Right renal pelvis (tissue), 4 donors: ENCODE data around the gene CMTM8. TPM values are rescaled to one million over a fixed set of nuclear protein-coding genes. Genes with fewer than 3 reads are reported as not detected.

Experiments
- DNase-seq, 4 donors: peaks; one replicate each; pipeline ENCODE4 v3.0.0-alpha.2; 2013; ENCODE audit warnings: low read depth in 4 of 4, low spot score in 3 of 4, missing footprints in 1 of 4
- polyA plus RNA-seq, 4 donors: library from polyadenylated mRNA; unstranded; fragments of 120-200 nt; gene quantifications; one replicate each; pipeline ENCODE4 v1.2.1, GENCODE V29; 2013; ENCODE audit not compliant: insufficient read length in 4 of 4

CMTM8 gene
- polyA plus RNA-seq, 4 donors, result 12.7 to 13.8 (median 13.3) TPM

DNA sequence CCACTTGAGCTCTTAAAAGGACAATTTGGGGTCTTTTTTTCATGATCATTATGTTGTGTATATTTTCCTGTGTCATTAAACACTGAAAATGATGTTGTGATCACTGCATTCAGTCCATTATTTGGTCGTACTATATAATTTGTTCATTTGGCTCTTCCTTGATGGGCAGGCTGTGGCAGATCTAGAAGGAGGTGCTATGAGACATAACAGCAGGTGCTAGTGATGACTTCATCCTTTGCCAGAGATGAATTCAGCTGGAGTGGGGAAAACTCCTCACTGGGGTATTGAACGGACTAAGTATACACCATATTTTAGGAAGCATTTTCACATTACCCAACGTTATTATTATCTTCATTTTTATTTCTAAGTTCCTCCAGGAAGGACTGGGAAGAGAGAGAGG, 165.2 kb downstream of the CMTM8 start:
- no peak for DNase-seq

DNA sequence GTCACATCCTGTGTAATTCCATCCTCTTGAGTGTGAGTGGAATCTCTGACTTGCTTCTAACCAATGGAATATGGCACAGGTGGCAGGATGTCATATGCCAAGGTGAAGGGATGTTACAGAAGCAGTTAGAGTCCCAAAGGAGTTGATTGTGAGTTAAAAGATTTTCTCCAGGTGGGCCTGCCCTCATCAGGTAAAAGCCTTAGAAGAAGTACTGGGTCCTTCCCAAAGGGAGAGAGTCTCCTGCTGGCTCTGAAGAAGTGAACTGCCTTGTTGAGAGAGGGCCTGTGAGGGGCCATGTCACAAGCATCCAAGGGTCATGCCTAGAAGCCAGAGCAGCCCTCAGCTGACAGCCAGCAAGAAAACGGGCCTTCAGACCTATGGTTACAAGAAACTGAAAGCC, 166.2 kb downstream of the CMTM8 start:
- no peak for DNase-seq

DNA sequence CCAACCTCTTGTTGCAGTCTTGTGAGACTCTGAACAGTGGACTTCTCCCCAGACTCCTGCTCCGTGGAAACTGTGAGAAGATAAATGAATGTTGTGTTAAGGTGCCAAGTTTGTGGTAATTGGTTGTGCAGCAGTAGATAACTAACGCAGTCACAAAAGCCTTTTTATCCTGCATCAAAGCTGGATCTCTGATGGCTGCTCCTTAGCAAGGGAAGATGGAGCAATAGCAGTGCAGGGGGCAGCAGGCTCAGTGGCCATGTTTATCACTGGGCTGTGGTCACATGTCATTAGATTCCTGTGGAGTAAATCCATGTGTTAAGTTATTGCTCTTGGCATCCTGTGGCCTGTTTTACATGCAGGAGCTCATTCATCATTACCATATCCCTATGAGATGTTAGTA, 166.7 kb downstream of the CMTM8 start:
- no peak for DNase-seq

DNA sequence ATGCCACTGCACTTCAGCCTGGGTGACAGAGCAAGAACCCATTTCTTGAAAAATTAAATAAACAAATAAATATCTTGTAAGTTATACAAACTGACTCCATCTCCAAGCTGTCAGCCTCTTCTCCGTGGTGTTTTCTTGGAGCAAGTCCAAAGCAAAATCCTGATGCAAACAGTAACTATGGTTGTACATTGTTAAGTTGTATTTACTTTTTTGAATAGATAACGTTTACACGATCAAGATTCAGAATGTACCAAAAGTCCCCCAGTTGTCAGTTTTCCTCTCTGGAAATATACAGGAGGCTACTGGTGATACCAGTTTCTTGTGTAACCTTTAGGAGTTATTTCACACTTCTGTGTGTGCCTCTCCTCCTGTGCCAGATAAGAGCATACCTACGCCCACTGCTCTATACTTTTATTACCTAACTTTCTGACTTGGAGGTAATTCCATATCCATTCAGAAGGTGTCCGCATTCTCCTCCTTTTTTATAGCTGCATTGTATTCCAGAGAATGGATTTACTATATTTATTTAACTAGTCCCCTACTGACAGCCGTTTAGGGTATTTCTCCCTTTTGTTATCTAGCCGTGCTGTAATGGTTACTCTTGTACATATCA, 167.3 kb downstream of the CMTM8 start:
- no peak for DNase-seq

DNA sequence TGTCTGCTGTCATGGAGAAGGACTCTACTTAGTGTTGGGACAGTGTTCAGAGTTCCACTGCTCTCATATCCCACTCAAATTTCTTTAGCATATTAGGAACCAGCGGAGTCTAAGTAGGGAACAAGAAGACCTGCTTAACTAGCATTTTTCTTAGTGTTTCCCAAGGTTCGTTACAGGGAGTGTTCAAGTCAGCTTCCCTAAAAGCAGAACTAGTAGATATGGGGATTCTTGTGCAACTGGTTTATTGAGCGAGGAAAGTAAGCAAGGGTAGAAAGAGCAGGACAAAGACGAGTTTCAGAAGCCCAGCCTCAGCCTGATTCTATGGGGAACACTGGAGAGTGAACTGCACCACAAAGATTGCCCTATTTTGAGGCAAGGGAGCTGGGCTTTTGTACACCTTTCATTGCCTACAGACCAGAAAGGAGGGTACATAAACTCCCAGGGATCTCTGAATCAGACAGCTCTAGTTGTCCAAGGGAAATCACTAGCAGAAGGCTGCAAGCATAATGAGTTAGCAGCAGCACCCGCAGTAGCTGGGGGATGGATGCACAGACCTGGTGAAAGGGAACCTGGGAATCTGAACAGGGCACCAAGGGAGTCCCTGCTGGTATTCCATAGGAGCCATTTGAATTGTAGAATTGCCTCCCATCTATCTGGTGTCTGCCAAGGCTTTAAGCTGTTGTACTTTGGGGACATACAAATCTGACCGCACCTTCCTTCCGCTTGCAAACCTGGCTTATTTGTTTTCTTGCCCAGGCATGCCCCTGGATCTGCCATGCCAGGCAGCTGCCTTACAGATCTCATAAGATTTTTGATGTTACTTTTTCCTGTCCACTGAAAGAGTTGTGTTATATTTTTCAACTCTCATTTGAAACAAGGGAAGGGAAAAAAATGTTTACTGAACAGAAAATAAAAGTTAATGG, 168.3 kb downstream of the CMTM8 start:
- DNase-seq, result no peak

DNA sequence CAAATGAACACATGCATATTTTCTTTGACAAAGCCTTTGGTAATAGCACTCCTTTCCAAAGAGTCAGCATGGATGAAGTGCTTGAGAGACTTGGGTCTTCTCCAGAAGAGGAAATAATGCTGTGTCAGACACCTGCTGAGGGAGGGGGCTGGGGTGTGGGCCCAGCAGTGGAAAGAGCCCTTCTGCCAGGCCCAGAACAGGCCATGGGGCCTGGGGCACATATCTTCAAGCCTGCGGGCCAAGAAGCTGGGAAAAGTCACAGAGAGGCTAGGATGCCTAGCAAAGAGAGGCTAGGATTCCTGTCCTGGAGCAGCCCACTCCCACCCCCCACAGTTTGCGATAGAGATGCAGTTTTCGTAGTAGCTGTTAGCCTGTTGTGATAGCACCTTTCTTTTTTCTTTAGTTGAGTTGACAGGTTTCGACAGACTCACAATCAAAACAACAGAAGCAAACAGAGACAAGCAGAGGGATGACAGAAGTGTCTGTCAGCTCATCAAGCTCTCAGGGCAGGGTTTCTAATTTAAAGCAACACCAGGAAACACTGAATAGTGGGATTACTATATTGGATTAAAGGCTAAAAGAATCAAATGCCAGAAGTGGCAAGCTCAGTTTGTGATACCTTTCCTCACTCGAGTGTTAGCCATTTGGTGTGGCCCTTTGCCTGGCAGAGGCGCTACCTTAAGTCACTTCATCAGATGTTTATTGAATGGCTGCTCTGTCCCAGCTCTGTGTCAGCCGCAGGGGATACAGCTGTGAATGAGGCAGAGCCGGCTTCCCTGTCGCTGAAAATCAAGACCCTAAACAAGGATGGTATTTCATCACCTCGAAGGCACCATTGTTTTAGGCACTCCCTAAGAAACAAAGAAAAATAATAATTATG, 172.1 kb downstream of the CMTM8 start:
- DNase-seq, result no peak

DNA sequence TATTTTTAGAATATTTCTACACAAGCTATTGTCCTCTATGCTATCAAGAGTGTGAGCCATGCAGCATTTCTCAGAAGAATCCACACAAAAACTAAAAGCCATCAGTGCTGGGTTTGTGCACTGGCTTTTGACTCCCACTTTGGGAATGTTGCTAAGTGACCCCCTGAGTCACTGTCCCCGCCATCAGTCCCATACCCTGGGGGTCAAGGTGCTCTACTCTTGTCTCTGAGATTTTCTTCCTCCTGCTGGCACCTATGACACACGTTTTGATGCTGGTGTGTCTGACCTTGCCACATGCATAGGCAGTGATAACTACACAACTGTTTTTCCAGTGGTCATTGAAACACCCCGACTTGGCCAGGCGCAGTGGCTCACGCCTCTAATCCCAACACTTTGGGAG, 173.0 kb downstream of the CMTM8 start:
- no peak for DNase-seq

DNA sequence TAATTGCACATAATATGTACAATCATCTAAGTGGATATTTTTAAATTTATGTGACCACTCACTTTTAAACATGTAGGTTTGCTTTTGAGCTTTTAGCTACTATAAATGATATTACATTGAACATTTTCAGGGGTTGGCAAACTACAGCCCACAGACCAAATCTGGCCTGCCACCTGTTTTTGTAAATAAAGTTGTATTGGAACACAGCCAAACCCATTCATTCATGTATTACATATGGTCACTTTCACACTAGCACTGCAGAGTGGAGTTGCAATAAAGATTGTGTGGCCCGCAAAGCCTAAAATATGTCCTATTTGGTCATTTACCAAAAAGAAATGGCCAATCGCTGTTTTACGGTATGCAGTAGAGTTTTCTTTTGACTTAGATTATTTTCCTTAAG, 174.4 kb downstream of the CMTM8 start:
- DNase-seq, result no peak

DNA sequence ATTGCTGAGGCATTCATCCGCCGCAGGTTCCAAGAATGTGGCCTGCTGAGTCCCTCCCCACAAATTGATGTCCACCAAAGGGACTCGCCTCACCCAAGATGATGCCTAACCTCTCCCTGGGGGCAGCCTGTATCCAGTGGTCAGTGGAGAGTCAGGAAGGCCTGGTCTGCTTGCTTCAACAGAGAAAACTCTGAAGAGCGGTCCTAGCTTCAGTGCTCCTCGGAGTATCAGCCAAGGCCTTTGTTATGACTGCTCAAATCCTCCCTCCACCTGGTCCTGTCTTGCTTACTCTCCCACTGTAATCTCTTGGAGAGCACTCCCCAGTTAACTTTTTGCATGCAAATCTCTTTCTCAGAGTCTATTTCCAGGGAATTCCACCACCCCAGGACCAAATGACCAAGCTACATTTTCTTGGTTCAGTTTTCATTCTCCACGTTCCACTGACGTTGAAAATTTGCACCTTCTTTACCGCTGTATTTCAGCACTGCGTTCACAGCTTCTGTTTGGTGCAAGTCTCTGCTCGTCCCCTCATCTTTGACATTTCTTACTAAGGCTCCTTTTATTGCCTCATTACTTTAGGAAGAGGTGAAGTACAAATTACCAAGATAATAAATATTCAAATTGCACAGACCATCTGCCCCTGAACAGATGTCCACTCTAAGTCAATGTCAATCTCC, 175.5 kb downstream of the CMTM8 start:
- no peak for DNase-seq

DNA sequence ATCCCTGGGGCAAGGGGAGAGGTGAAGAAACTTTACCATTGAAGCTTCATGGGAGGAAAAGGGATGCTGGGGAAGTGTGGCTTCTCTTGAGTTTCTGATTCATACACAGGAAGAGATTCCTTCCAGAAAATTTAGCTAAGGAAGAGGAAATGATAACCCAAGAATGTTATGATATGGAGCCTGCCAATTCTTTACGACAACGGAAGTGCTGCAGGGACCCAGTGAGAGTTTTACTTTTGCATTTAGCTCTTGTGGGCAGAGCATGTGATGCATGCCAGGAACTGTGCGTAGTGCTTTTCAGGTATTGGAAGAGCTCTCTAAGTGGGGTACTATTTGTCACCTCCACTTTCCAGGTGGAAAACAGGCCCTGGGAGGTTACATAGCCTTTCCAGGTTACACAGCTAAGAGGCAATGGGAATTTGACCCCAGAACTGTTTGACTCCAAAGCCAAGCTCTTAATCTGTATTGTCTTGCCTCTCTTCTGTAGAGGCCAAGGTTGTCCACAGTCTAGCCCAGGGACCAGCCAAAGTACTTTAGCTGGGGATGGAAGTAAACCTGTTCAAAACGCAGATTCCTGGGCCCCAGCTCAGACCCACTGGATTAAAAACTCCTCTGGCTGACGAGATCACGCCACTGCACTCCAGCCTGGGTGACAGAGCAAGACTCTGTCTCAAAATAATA, 176.2 kb downstream of the CMTM8 start:
- DNase-seq, result no peak

DNA sequence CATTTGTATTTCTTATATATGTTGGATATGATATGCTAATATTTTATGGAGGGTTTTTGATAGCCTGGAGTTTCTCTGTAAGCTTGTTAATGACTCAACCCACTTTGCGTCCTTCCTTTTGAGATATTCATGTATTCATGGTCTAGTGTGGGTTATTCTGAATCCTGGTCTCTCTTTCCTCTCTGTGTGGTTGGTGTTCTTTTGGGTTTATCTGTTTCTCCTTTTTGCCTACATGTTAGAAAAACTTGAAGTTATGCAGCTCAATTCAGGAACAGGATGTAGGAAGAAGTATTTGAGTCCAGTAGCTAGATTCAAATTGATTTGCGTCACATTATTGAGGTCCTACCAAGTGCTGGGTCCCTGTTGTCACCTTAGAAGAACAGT, 181.3 kb downstream of the CMTM8 start:
- DNase-seq, result no peak

Other genes with a start within 250 kb of the CMTM8 start
- 10 to 100 TPM; 19.2 to 25.6 (median 23.4) TPM for gene GPD1L, start 132.1 kb upstream of the CMTM8 start, polyA plus RNA-seq
- gene CMTM7, start 153.2 kb downstream of the CMTM8 start, polyA plus RNA-seq, result 10 to 100 TPM; 47.6 to 52.8 (median 48.4) TPM